GM10266 (cell line): ENCODE results near the gene STK40.

ENCODE experiments used
- DNase-seq: peaks from one replicate; pipeline ENCODE4 v3.0.0; 2012; ENCODE audit errors: extremely low spot score
- TF ChIP-seq, protein P1 (sequence below): IDR thresholded peaks from 2 replicates; pipeline ENCODE4 v1.5.1; 2012; ENCODE audit warnings: mild to moderate bottlenecking, low read depth; ENCODE audit not compliant: control insufficient read depth, insufficient read depth; ENCODE audit errors: missing control alignments

Gene STK40

DNA sequence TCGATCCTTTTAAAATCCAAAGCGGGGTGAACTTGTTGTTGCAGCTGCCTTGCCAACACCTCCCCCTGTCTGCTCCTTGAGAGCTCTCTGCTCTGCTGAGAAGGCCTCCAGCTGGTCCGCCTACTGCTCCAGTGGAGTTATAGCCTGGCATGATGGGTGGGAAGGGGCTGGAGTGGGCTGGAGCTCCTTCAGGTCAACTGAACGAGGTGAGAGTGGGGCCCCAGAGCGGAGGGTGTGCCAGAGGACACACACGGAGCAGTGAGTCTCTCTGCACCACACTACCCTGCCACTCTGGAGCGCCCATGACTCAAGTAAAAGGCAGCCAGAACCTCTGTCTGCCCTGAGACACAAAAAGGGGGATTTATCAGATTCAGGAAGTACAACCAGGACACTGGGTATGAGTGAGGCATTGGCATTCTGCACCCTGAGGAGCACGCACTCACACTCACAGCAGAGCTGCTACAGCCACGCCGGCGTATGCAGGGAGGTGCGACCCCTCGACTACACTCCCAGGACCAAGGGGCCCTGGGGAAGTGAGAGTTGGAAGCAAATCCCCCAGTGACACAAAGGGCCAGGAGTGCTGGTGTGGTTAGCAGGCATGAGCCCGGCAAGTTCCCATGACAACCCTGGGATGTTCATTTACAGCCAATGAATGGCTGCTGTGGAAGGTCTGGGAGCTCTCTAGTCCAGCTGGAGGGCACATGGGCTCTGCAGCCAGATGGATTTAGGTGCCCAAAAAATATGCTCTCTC lies 34.3 kb downstream of the STK40 start:
- TF ChIP-seq, protein P1, sequence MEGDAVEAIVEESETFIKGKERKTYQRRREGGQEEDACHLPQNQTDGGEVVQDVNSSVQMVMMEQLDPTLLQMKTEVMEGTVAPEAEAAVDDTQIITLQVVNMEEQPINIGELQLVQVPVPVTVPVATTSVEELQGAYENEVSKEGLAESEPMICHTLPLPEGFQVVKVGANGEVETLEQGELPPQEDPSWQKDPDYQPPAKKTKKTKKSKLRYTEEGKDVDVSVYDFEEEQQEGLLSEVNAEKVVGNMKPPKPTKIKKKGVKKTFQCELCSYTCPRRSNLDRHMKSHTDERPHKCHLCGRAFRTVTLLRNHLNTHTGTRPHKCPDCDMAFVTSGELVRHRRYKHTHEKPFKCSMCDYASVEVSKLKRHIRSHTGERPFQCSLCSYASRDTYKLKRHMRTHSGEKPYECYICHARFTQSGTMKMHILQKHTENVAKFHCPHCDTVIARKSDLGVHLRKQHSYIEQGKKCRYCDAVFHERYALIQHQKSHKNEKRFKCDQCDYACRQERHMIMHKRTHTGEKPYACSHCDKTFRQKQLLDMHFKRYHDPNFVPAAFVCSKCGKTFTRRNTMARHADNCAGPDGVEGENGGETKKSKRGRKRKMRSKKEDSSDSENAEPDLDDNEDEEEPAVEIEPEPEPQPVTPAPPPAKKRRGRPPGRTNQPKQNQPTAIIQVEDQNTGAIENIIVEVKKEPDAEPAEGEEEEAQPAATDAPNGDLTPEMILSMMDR, result no peak
- DNase-seq, result no peak

DNA sequence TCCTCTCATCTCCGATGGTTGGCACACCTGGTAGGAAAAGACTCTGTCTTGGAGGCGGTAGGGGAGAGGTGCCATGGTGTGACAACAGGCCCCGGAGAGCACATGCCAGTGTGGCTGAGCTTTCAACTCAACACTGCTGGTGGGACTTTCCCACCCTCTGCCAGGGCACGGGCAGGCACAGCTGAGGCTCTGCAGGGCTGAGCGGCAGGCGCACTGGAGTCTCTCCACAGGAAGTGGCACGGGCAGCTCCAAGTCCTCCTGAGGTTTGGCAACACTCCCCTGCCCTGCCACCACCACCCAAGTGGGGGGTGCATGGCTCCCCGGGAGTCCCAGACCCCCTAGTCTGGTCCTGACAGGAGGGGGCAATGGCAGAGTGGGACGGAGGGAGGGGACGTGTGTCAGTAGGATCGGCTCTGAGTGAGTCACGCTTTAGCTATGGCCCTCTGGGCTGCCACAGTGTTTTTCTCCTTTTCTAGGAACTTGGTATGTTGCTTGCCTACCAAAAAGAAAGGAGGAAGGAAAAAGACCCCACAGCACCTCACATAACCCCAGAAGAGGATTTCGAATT lies 35.0 kb downstream of the STK40 start:
- no peak for DNase-seq

DNA sequence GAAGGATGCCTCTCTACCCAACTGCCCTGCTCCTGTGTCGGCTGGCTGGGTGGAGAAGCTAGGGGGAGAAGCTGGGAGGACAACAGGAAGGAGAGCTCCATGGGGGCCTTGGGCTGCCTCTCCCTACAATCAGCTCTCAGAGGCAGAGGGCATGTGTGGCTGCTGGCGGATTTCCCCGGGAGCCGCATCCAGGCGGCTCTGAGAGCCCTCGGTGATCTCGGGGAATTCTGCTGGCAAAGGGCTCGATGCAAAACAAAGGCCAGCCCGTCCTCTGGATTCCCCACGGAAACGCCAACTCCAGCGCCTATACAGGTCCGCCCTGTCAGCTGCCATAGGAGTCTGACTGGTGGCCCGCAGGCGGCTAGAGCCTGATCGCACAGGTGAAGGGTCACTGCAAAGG lies 35.9 kb downstream of the STK40 start:
- TF ChIP-seq, protein P1, result no peak
- no peak for DNase-seq

More for the DNA sequence above, 35.0 kb downstream of the STK40 start:
- TF ChIP-seq, protein P1, result no peak

DNA sequence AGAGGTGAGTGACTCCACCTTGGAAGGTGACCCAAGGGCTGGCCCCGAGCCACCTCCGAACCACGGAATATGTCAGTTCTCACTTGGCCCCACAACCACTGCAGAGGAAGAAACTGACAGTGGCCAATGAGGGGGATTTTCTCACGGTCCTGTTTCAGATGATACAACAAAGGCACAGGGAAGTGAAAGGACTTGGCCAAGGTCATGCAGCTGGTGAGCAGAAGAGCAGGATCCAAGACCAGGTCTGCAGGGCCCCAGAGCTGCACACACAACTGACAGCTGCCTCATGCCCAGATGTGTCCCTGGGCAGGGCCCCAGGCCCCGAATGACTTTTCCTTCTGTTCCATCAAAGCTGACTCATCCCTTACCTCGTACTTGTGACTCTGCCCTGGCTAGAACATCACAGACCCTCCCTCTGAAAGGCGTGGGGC lies 36.5 kb downstream of the STK40 start:
- TF ChIP-seq, protein P1, result no peak
- peak; percentile 79 for DNase-seq

DNA sequence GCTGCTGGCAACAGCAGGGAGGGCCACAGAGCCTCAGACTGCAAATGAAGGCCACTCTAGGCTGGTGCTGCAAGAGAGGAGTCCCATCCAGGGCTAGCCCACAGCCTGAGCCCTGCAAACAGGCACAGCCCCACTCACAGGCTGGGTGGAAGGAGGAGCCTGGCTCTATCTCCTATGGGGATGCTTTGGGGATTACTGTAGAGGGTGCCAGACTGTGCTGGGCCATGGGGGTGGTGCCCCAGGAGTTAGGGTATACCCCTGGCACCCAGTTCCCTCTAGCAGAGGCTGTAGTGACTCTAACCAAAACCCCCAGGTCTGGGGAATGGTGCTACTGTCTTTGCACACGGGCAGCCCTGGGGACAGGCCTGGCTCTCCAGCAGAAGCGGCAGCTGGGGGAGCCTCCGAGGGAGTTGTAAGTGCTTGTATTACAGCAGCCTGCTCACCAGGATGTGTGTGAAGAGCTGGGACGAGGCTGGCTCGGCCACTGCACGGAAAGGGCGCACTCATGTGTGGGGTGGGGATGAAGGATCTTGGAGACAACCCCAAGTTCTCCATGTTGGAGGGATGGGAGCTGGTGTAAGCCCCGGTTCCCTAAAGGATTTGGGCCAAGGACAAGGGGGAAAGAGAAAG lies 38.9 kb downstream of the STK40 start:
- TF ChIP-seq, protein P1, result no peak
- DNase-seq, result no peak

DNA sequence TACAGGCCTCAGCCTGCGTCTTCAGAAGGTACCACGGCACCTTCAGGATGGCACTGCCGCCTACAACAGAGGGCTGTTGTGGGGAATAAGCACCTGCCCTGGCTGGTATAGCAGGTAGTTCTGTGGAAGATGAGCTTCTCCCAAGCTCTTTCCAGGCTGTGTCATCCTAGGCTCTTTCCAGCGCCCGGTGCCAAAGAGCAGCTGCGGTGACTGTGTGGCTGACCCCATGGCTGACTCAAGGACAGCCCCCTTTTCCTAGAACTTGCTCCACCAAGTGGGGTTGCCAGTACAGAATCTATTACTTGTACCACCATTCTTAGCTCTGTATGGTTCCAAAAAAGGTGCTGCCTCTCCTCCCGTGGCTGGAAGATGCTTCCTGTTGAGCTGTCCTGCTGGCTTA lies 40.4 kb downstream of the STK40 start:
- TF ChIP-seq, protein P1, result no peak
- no peak for DNase-seq

DNA sequence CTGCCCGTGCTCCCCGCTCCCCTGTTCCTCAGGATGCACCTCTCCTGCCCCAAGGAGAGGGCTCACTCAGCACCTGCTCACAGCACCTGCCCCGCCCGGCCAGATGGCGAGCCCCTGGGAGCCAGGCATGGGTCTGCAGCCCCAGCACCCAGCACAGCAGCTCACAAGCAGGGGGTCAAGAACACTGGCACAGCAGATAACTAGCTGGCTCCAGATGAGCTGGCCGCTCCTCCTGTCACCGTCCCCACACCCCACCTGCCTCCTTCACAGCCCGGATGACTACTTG lies 41.4 kb downstream of the STK40 start:
- TF ChIP-seq, protein P1, result no peak
- DNase-seq, result no peak
